ENCODE measurements around the gene E2F2.

E2F2 gene

DNA sequence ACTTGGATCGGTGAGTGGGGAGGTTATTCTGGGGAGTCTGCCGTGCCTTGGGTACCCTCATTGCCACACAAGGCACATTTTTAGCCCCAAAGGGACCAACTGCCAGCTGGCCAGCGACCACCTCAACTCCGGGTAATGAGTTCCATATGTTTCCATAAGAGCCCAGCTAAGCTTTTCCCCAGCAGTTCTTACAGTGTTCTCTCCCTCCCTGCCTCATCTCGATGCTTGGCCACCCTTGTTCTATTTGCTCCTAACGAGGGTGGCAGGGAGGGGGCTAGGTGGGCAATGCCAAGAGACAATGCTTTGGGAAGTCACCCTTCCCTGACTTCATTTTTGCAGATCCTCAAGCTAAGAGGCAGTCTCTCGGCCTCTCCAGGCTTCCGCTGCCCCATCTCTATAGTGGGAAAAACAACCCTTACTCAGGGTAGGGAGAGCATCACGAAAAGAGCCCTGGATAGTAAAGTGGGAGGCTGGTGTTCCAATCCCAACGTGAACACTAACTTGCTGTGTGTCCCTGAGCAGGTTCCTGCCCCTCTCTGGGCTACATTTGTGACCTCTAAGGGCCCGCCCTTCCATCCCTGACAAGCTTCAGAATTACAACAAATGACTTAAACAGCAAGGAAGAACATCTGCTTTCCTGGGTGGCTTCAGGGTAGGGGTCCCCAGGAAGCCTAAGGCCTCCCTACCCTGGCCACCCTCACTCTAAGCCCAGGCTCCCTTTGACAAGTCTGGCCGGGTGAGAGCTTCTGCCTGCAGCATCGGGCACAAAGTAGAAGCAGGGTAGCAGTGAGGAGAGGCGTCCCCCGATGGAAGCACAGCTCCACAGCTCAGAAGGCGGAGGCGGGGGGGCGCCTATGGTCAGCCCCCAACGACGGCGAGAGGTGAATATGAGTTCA lies 22.4 kb upstream of the E2F2 start:
- no peak for TF ChIP-seq ZNF274 (IDR thresholded peaks at IDR 0.05; ENCODE audit: low read depth, low read length)
- TF ChIP-seq SUZ12 (IDR thresholded peaks at IDR 0.05; ENCODE audit: extremely low read depth, insufficient read depth, insufficient read length), result no peak
- no peak for TF ChIP-seq YY1 (IDR thresholded peaks at IDR 0.05; ENCODE audit: insufficient read depth, insufficient read length)
- DNase-seq (ENCODE audit: low read depth, low spot score), result no peak
- H3K27me3 ChIP-seq (ENCODE audit: insufficient read depth, insufficient read length), result no peaks in the 10 kb centered on the region
- peak overlapping the region; percentile 59 for H3K4me3 ChIP-seq (ENCODE audit: insufficient read length, low read depth)
- no peaks in the 10 kb centered on the region for H3K9me3 ChIP-seq (ENCODE audit: insufficient read depth, low read length)
- peaks cover 8% of the 10 kb centered on the region for H3K4me1 ChIP-seq (ENCODE audit: insufficient read depth, insufficient read length)
- H3K9ac ChIP-seq (ENCODE audit: insufficient read length, low read depth), result peak overlapping the region; percentile 79
- peaks cover 13% of the 10 kb centered on the region for H3K36me3 ChIP-seq (ENCODE audit: insufficient read depth, insufficient read length, low read length)

- H3K4me3 ChIP-seq (ENCODE audit: insufficient read length, low read depth), result no peak overlapping the region
- no peak for DNase-seq (ENCODE audit: low read depth, low spot score)
- no peaks in the 10 kb centered on the region for H3K36me3 ChIP-seq (ENCODE audit: insufficient read depth, insufficient read length, low read length)
- TF ChIP-seq ZNF274 (IDR thresholded peaks at IDR 0.05; ENCODE audit: low read depth, low read length), result no peak
- no peak for TF ChIP-seq SUZ12 (IDR thresholded peaks at IDR 0.05; ENCODE audit: extremely low read depth, insufficient read depth, insufficient read length)
- no peak for TF ChIP-seq YY1 (IDR thresholded peaks at IDR 0.05; ENCODE audit: insufficient read depth, insufficient read length)
- H3K27me3 ChIP-seq (ENCODE audit: insufficient read depth, insufficient read length), result no peaks in the 10 kb centered on the region
- no peaks in the 10 kb centered on the region for H3K9me3 ChIP-seq (ENCODE audit: insufficient read depth, low read length)
- peaks cover 8% of the 10 kb centered on the region for H3K4me1 ChIP-seq (ENCODE audit: insufficient read depth, insufficient read length)
- H3K9ac ChIP-seq (ENCODE audit: insufficient read length, low read depth), result no peak overlapping the region
These were observed 20.8 kb upstream of the E2F2 start for GRCh38 chr1:23551849-23552248.

DNA sequence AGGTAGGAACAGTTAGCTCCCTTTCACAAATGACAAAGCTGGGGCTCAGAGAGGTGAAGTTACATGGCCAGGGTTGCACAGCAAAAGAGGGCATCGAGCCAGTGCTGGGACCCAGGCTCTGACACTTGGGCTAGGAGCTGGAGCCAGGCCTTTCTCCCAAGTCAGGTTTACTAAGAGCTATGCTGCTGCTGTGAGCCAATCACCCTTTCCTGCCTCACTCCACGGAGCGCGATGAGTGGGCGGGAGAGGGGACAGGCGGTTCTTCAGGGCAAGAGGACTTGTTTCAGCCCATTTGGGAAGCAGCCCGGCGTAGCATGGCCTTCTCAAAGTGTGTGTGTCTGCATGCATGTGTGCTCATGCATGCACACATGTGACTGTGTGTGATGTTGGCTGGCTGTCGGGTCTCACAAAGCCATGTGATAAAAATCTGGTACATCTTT lies 17.7 kb upstream of the E2F2 start:
- no peaks in the 10 kb centered on the region for H3K27me3 ChIP-seq (ENCODE audit: insufficient read depth, insufficient read length)
- H3K36me3 ChIP-seq (ENCODE audit: insufficient read depth, insufficient read length, low read length), result no peaks in the 10 kb centered on the region
- H3K4me1 ChIP-seq (ENCODE audit: insufficient read depth, insufficient read length), result peaks cover 5% of the 10 kb centered on the region
- no peak for DNase-seq (ENCODE audit: low read depth, low spot score)
- no peak overlapping the region for H3K9ac ChIP-seq (ENCODE audit: insufficient read length, low read depth)
- no peak for TF ChIP-seq ZNF274 (IDR thresholded peaks at IDR 0.05; ENCODE audit: low read depth, low read length)
- H3K4me3 ChIP-seq (ENCODE audit: insufficient read length, low read depth), result no peak overlapping the region
- no peaks in the 10 kb centered on the region for H3K9me3 ChIP-seq (ENCODE audit: insufficient read depth, low read length)

DNA sequence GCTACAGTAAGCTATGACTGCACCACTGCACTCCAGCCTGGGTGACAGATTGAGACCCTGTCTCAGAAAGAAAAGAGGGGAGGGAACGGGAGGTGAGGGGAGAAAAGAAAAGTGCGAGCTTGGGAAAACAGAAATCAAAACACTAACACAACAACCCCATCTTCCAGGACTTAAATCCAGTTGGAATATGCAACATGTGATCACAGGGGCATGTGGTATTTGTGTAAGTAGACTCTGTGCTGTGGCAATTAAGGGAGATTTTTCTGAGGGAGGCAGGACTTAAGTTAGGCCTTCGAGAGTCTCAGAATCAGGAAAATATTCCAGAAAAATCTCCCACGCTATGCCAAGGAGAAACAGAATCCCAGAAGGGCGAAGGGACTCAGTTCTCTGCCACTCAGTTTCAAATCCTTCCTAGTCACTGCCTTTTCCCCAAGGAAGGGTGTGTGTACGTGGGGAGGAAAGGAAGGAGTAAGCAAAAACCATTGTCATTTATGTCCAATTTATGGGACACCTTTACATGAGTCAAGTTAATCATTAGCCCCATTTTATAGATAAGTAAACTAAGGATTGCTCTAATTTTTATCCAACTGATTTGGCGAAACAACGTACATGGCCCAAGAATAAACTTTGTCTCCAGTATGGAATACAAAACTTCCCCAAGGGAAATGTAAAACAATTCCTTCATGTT lies 16.0 kb upstream of the E2F2 start:
- H3K9ac ChIP-seq (ENCODE audit: insufficient read length, low read depth), result no peak overlapping the region
- H3K4me1 ChIP-seq (ENCODE audit: insufficient read depth, insufficient read length), result no peaks in the 10 kb centered on the region
- TF ChIP-seq YY1 (IDR thresholded peaks at IDR 0.05; ENCODE audit: insufficient read depth, insufficient read length), result no peak
- no peak for TF ChIP-seq SUZ12 (IDR thresholded peaks at IDR 0.05; ENCODE audit: extremely low read depth, insufficient read depth, insufficient read length)
- no peak for TF ChIP-seq ZNF274 (IDR thresholded peaks at IDR 0.05; ENCODE audit: low read depth, low read length)
- H3K4me3 ChIP-seq (ENCODE audit: insufficient read length, low read depth), result no peak overlapping the region
- H3K9me3 ChIP-seq (ENCODE audit: insufficient read depth, low read length), result no peaks in the 10 kb centered on the region
- no peaks in the 10 kb centered on the region for H3K36me3 ChIP-seq (ENCODE audit: insufficient read depth, insufficient read length, low read length)
- no peak for DNase-seq (ENCODE audit: low read depth, low spot score)
- H3K27me3 ChIP-seq (ENCODE audit: insufficient read depth, insufficient read length), result no peaks in the 10 kb centered on the region

GRCh38 chr1:23545851-23546250 lies 14.8 kb upstream of the E2F2 start:
- Histone ChIP-seq H3K4me3 (ENCODE audit: insufficient read length, low read depth) (no peak overlapping the region), H3K36me3 (ENCODE audit: insufficient read depth, insufficient read length, low read length) (no peaks in the 10 kb centered on the region), H3K9me3 (ENCODE audit: insufficient read depth, low read length) (no peaks in the 10 kb centered on the region), H3K4me1 (ENCODE audit: insufficient read depth, insufficient read length) (no peaks in the 10 kb centered on the region), H3K9ac (ENCODE audit: insufficient read length, low read depth) (no peak overlapping the region), H3K27me3 (ENCODE audit: insufficient read depth, insufficient read length) (no peaks in the 10 kb centered on the region)
- no peak for DNase-seq (ENCODE audit: low read depth, low spot score)
- TF ChIP-seq YY1 (IDR thresholded peaks at IDR 0.05; ENCODE audit: insufficient read depth, insufficient read length) (no peak), SUZ12 (IDR thresholded peaks at IDR 0.05; ENCODE audit: extremely low read depth, insufficient read depth, insufficient read length) (no peak), ZNF274 (IDR thresholded peaks at IDR 0.05; ENCODE audit: low read depth, low read length) (no peak)

- Histone ChIP-seq H3K9me3 (ENCODE audit: insufficient read depth, low read length) (no peaks in the 10 kb centered on the region), H3K4me1 (ENCODE audit: insufficient read depth, insufficient read length) (no peaks in the 10 kb centered on the region), H3K4me3 (ENCODE audit: insufficient read length, low read depth) (no peak overlapping the region), H3K27me3 (ENCODE audit: insufficient read depth, insufficient read length) (no peaks in the 10 kb centered on the region), H3K9ac (ENCODE audit: insufficient read length, low read depth) (no peak overlapping the region), H3K36me3 (ENCODE audit: insufficient read depth, insufficient read length, low read length) (no peaks in the 10 kb centered on the region)
- DNase-seq (ENCODE audit: low read depth, low spot score), result no peak
- no peak for TF ChIP-seq ZNF274 (IDR thresholded peaks at IDR 0.05; ENCODE audit: low read depth, low read length)
- no peak for TF ChIP-seq SUZ12 (IDR thresholded peaks at IDR 0.05; ENCODE audit: extremely low read depth, insufficient read depth, insufficient read length)
- no peak for TF ChIP-seq YY1 (IDR thresholded peaks at IDR 0.05; ENCODE audit: insufficient read depth, insufficient read length)
These were observed 13.7 kb upstream of the E2F2 start for GRCh38 chr1:23544444-23545389.

Measured in NT2/D1 (cell line).